Gastrocnemius medialis (tissue), 4 donors: Measurements from ENCODE around the gene PRPH.
"Not testable (repeated sequence)": the region's sequence is repeated elsewhere in the genome, so short reads cannot be mapped to it uniquely, and the experiment has no call there.

Experiments
- POLR2A ChIP-seq, 2 donors: fragments of 450-650 bp; IDR thresholded peaks; one replicate each; pipeline ENCODE4 v1.6.1; 2017; ENCODE audit warnings: antibody characterized with exemption in 2 of 2, mild to moderate bottlenecking in 2 of 2, moderate library complexity in 2 of 2
- TF ChIP-seq, protein P1 (sequence below), 5 experiments: fragments of 450-650 bp in 3 of 5; fragments of 200-600 bp in 2 of 5; sonication (generic) in 2 of 5; IDR thresholded peaks in 4 of 5; conservative IDR thresholded peaks in 1 of 5; 1 replicate in 4 of 5; 2 replicates in 1 of 5; pipeline ENCODE4 v1.5.1; 2016 to 2019; ENCODE audit warnings: antibody characterized with exemption in 5 of 5, mild to moderate bottlenecking in 3 of 5, moderate library complexity in 3 of 5

DNA sequence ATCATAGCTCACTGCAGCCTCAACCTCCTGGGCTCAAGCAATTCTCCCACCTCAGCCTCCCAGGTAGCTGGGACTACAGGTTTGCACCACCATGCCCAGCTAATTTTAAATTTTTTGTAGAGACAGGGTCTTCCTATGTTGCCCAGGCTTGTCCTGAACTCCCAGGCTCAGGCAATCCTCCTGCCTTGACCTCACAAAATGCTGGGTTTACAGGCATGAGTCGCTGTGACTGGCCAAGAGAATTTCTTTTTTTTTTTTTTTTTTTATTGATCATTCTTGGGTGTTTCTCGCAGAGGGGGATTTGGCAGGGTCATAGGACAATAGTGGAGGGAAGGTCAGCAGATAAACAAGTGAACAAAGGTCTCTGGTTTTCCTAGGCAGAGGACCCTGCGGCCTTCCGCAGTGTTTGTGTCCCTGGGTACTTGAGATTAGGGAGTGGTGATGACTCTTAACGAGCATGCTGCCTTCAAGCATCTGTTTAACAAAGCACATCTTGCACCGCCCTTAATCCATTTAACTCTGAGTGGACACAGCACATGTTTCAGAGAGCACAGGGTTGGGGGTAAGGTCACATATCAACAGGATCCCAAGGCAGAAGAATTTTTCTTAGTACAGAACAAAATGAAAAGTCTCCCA, 12.1 kb upstream of the PRPH start:
- TF ChIP-seq, protein P1, sequence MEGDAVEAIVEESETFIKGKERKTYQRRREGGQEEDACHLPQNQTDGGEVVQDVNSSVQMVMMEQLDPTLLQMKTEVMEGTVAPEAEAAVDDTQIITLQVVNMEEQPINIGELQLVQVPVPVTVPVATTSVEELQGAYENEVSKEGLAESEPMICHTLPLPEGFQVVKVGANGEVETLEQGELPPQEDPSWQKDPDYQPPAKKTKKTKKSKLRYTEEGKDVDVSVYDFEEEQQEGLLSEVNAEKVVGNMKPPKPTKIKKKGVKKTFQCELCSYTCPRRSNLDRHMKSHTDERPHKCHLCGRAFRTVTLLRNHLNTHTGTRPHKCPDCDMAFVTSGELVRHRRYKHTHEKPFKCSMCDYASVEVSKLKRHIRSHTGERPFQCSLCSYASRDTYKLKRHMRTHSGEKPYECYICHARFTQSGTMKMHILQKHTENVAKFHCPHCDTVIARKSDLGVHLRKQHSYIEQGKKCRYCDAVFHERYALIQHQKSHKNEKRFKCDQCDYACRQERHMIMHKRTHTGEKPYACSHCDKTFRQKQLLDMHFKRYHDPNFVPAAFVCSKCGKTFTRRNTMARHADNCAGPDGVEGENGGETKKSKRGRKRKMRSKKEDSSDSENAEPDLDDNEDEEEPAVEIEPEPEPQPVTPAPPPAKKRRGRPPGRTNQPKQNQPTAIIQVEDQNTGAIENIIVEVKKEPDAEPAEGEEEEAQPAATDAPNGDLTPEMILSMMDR (IDR thresholded peaks at IDR 0.05 in 4 of 5, conservative IDR thresholded peaks at IDR 0.05 in 1 of 5), result not testable (repeated sequence)
- TF ChIP-seq POLR2A (IDR thresholded peaks at IDR 0.05), result not testable (repeated sequence)
